WTC11 (cell line): Measurements from ENCODE around the gene TAPT1. TPM values are rescaled to one million over a fixed set of nuclear protein-coding genes. Genes with fewer than 3 reads are reported as not detected.

Experiments
- ATAC-seq: fragments of 200-7000 bp; cut with Tn5 transposase; 2 replicates; pipeline ENCODE4 v1.10.0; 2021; ENCODE audit warnings: mild to moderate bottlenecking, moderate library complexity
- CTCF ChIA-PET: fragments of 300-600 bp; sonication (Branson Sonifier 250); formaldehyde crosslinking; loops from one replicate; lab custom pipeline; 2021; ENCODE audit warnings: antibody characterized with exemption; lab: Charles Lee
- POLR2A ChIA-PET: fragments of 350-600 bp; sonication (Branson Sonifier 250); formaldehyde crosslinking; loops from one replicate; lab custom pipeline; 2021; ENCODE audit warnings: antibody characterized with exemption; lab: Charles Lee
- DNase-seq: peaks from one replicate; pipeline ENCODE4 v3.0.0; 2021; ENCODE audit warnings: low spot score
- H3K27ac Mint-ChIP-seq: 2 replicates; pipeline ENCODE4 v1.8.0; 2021; ENCODE audit warnings: mixed read lengths
- H3K27me3 Mint-ChIP-seq: 2 replicates; pipeline ENCODE4 v1.8.0; 2021; ENCODE audit warnings: low read depth, mild to moderate bottlenecking, moderate library complexity, mixed read lengths
- H3K36me3 Mint-ChIP-seq: 2 replicates; pipeline ENCODE4 v1.8.0; 2021; ENCODE audit warnings: mixed read lengths
- H3K4me1 Mint-ChIP-seq: 2 replicates; pipeline ENCODE4 v1.8.0; 2022; ENCODE audit warnings: mixed read lengths
- H3K4me3 Mint-ChIP-seq: 2 replicates; pipeline ENCODE4 v1.8.0; 2021; ENCODE audit warnings: mild to moderate bottlenecking, moderate library complexity, mixed read lengths
- H3K9me3 Mint-ChIP-seq: 2 replicates; pipeline ENCODE4 v1.8.0; 2021; ENCODE audit warnings: mixed read lengths
- ATF1 ChIP-seq: sonication (generic); formaldehyde crosslinking; IDR thresholded peaks from 2 replicates; pipeline ENCODE4 v1.8.1; 2023; ENCODE audit warnings: mild to moderate bottlenecking, moderate library complexity, missing genetic modification reagents
- CREM ChIP-seq: sonication (generic); formaldehyde crosslinking; IDR thresholded peaks from 2 replicates; pipeline ENCODE4 v1.8.1; 2022; ENCODE audit warnings: mild to moderate bottlenecking, missing genetic modification reagents, moderate library complexity
- ELF4 ChIP-seq: sonication (generic); formaldehyde crosslinking; IDR thresholded peaks from 2 replicates; pipeline ENCODE4 v1.8.1; 2022; ENCODE audit warnings: low read depth, mild to moderate bottlenecking, moderate library complexity, missing genetic modification reagents
- GTF2I ChIP-seq: fragments of 250-450 bp; sonication (Bioruptor Pico); conservative IDR thresholded peaks from 2 replicates; pipeline ENCODE4 v1.4.0; 2021; ENCODE audit warnings: mild to moderate bottlenecking
- HMGA2 ChIP-seq: fragments of 250-450 bp; sonication (Bioruptor Pico); IDR thresholded peaks from 2 replicates; pipeline ENCODE4 v1.4.0; 2021; ENCODE audit warnings: mild to moderate bottlenecking, moderate library complexity
- NR2C2 ChIP-seq: sonication (generic); formaldehyde crosslinking; IDR thresholded peaks from 2 replicates; pipeline ENCODE4 v1.8.0; 2022; ENCODE audit warnings: mild to moderate bottlenecking, missing genetic modification reagents
- TEAD1 ChIP-seq: sonication (generic); formaldehyde crosslinking; IDR thresholded peaks from 2 replicates; pipeline ENCODE4 v1.8.0; 2022; ENCODE audit warnings: mild to moderate bottlenecking, missing genetic modification reagents
- ZNF121 ChIP-seq: sonication (generic); formaldehyde crosslinking; IDR thresholded peaks from 2 replicates; pipeline ENCODE4 v1.8.0; 2023; ENCODE audit warnings: missing genetic modification reagents
- ZNF219 ChIP-seq: sonication (generic); formaldehyde crosslinking; IDR thresholded peaks from 2 replicates; pipeline ENCODE4 v1.8.0; 2023; ENCODE audit warnings: missing genetic modification reagents, mild to moderate bottlenecking, borderline replicate concordance
- total RNA-seq: library from RNA; stranded (reverse); gene quantifications from 3 replicates; pipeline ENCODE4 v1.2.3, GENCODE V29; 2021
- TF ChIP-seq, protein P1 (sequence below): fragments of 250-450 bp; sonication (Bioruptor Pico); IDR thresholded peaks from 2 replicates; pipeline ENCODE4 v1.9.0; 2021; ENCODE audit warnings: mild to moderate bottlenecking, borderline replicate concordance
- TF ChIP-seq, protein P2 (sequence below): sonication (generic); formaldehyde crosslinking; conservative IDR thresholded peaks from 2 replicates; pipeline ENCODE4 v1.8.1; 2022; ENCODE audit warnings: mild to moderate bottlenecking, missing genetic modification reagents
- TF ChIP-seq, protein P3 (sequence below): sonication (generic); formaldehyde crosslinking; IDR thresholded peaks from 2 replicates; pipeline ENCODE4 v1.8.1; 2023; ENCODE audit warnings: mild to moderate bottlenecking, missing genetic modification reagents
- TF ChIP-seq, protein P4 (sequence below): sonication (generic); formaldehyde crosslinking; conservative IDR thresholded peaks from 2 replicates; pipeline ENCODE4 v1.8.1; 2023; ENCODE audit warnings: mild to moderate bottlenecking, low read depth, missing genetic modification reagents, moderate library complexity
- TF ChIP-seq, protein P5 (sequence below): fragments of 250-450 bp; sonication (Bioruptor Pico); IDR thresholded peaks from 2 replicates; pipeline ENCODE4 v1.9.0; 2021; ENCODE audit warnings: moderate library complexity, mild to moderate bottlenecking, inconsistent platforms, borderline replicate concordance
- TF ChIP-seq, protein P6 (sequence below): sonication (generic); formaldehyde crosslinking; IDR thresholded peaks from 2 replicates; pipeline ENCODE4 v1.8.1; 2022; ENCODE audit warnings: mild to moderate bottlenecking, moderate library complexity, missing genetic modification reagents

Gene TAPT1
- total RNA-seq, 1 experiment from 2014 or later = 12.4 TPM

DNA sequence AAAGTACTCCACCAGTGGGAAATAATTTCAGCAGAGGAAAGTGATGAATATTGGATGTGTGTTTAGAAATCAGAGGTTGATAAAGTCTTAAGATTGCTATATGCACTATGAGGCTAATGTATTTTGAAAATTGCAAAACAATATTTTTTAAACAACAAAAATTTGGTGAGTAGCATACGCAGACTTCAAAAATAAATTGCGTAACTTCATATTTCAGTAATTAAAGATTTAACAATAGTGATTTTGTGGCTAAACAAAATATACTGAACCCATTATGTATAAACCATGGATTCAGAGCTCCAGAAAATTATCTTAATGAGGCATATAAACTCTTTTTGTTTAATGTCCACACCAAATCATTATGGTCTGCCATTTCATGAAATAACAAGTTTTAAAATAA lies 3.3 kb upstream of the TAPT1 start:
- H3K9me3 Mint-ChIP-seq = no peaks in the 10 kb centered on the region
- H3K27me3 Mint-ChIP-seq = no peaks in the 10 kb centered on the region
- CTCF ChIA-PET = interaction anchor here (1.3 kb wide), 1 partner anchor 24 kb away, joined by 3 read pairs; no protein-coding TSS in a partner anchor

DNA sequence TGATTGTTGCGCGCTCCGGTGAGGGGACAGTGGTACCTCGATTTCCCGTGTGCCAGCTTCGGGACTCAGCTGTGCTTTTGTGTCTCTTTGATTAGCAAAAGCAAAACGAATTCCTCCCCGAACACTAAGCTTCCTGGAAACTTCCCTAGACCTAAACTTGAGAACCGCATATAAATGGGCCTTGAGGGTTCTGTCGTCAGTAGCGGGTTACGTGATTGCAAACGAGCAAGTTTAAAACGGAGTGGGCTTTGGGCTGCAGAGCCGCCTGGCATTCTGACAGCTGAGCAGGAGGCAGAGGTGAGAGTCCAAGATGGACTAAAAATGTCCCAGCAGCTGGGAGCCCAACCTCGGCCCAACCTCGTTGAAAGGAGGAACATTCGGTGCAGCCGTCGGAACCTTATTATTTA lies 1.2 kb upstream of the TAPT1 start:
- peaks cover 59% of the 10 kb centered on the region for H3K4me1 Mint-ChIP-seq
- no peaks in the 10 kb centered on the region for H3K27me3 Mint-ChIP-seq
- no peak for ATAC-seq
- POLR2A ChIA-PET = interaction anchor here (0.6 to 1.4 kb wide), 4 partner anchors 18 to 197 kb away, joined by 3 to 4 read pairs (median 3); no protein-coding TSS in a partner anchor
- CTCF ChIA-PET = interaction anchor here (0.8 kb wide), 1 partner anchor 144 kb away, joined by 3 read pairs; no protein-coding TSS in a partner anchor
- peak overlapping the region; percentile 99 for H3K27ac Mint-ChIP-seq
- no peaks in the 10 kb centered on the region for H3K9me3 Mint-ChIP-seq
- DNase-seq = no peak
- no peaks in the 10 kb centered on the region for H3K36me3 Mint-ChIP-seq
- H3K4me3 Mint-ChIP-seq = peak overlapping the region; percentile 95
- TF ChIP-seq HMGA2 (CRISPR knock-in tag) = no peak
- TF ChIP-seq ATF1 (CRISPR knock-in tag) = no peak
- TF ChIP-seq, protein P1, sequence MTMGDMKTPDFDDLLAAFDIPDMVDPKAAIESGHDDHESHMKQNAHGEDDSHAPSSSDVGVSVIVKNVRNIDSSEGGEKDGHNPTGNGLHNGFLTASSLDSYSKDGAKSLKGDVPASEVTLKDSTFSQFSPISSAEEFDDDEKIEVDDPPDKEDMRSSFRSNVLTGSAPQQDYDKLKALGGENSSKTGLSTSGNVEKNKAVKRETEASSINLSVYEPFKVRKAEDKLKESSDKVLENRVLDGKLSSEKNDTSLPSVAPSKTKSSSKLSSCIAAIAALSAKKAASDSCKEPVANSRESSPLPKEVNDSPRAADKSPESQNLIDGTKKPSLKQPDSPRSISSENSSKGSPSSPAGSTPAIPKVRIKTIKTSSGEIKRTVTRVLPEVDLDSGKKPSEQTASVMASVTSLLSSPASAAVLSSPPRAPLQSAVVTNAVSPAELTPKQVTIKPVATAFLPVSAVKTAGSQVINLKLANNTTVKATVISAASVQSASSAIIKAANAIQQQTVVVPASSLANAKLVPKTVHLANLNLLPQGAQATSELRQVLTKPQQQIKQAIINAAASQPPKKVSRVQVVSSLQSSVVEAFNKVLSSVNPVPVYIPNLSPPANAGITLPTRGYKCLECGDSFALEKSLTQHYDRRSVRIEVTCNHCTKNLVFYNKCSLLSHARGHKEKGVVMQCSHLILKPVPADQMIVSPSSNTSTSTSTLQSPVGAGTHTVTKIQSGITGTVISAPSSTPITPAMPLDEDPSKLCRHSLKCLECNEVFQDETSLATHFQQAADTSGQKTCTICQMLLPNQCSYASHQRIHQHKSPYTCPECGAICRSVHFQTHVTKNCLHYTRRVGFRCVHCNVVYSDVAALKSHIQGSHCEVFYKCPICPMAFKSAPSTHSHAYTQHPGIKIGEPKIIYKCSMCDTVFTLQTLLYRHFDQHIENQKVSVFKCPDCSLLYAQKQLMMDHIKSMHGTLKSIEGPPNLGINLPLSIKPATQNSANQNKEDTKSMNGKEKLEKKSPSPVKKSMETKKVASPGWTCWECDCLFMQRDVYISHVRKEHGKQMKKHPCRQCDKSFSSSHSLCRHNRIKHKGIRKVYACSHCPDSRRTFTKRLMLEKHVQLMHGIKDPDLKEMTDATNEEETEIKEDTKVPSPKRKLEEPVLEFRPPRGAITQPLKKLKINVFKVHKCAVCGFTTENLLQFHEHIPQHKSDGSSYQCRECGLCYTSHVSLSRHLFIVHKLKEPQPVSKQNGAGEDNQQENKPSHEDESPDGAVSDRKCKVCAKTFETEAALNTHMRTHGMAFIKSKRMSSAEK = no peak
- 0 out of 2 replicates have a peak, but pooled peaks have one; percentile 4 for TF ChIP-seq TEAD1 (CRISPR knock-in tag)
- TF ChIP-seq GTF2I (CRISPR knock-in tag) = no peak
- TF ChIP-seq, protein P2, sequence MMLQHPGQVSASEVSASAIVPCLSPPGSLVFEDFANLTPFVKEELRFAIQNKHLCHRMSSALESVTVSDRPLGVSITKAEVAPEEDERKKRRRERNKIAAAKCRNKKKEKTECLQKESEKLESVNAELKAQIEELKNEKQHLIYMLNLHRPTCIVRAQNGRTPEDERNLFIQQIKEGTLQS = no peak
- no peak for TF ChIP-seq ZNF219 (CRISPR knock-in tag)

More for the DNA sequence above, 3.3 kb upstream of the TAPT1 start:
- DNase-seq (no peak), ATAC-seq (no peak)
- H3K4me3 Mint-ChIP-seq = no peak overlapping the region
- no peaks in the 10 kb centered on the region for H3K36me3 Mint-ChIP-seq
- TF ChIP-seq ZNF219 (CRISPR knock-in tag) = no peak
- TF ChIP-seq CREM (CRISPR knock-in tag) = no peak
- no peak for TF ChIP-seq NR2C2 (CRISPR knock-in tag)
- TF ChIP-seq ELF4 (CRISPR knock-in tag) = no peak
- TF ChIP-seq, protein P3, sequence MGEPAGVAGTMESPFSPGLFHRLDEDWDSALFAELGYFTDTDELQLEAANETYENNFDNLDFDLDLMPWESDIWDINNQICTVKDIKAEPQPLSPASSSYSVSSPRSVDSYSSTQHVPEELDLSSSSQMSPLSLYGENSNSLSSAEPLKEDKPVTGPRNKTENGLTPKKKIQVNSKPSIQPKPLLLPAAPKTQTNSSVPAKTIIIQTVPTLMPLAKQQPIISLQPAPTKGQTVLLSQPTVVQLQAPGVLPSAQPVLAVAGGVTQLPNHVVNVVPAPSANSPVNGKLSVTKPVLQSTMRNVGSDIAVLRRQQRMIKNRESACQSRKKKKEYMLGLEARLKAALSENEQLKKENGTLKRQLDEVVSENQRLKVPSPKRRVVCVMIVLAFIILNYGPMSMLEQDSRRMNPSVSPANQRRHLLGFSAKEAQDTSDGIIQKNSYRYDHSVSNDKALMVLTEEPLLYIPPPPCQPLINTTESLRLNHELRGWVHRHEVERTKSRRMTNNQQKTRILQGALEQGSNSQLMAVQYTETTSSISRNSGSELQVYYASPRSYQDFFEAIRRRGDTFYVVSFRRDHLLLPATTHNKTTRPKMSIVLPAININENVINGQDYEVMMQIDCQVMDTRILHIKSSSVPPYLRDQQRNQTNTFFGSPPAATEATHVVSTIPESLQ = no peak
- no peak for TF ChIP-seq ZNF121 (CRISPR knock-in tag)
- TF ChIP-seq, protein P4, sequence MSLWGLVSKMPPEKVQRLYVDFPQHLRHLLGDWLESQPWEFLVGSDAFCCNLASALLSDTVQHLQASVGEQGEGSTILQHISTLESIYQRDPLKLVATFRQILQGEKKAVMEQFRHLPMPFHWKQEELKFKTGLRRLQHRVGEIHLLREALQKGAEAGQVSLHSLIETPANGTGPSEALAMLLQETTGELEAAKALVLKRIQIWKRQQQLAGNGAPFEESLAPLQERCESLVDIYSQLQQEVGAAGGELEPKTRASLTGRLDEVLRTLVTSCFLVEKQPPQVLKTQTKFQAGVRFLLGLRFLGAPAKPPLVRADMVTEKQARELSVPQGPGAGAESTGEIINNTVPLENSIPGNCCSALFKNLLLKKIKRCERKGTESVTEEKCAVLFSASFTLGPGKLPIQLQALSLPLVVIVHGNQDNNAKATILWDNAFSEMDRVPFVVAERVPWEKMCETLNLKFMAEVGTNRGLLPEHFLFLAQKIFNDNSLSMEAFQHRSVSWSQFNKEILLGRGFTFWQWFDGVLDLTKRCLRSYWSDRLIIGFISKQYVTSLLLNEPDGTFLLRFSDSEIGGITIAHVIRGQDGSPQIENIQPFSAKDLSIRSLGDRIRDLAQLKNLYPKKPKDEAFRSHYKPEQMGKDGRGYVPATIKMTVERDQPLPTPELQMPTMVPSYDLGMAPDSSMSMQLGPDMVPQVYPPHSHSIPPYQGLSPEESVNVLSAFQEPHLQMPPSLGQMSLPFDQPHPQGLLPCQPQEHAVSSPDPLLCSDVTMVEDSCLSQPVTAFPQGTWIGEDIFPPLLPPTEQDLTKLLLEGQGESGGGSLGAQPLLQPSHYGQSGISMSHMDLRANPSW = no peak
- TF ChIP-seq, protein P5, sequence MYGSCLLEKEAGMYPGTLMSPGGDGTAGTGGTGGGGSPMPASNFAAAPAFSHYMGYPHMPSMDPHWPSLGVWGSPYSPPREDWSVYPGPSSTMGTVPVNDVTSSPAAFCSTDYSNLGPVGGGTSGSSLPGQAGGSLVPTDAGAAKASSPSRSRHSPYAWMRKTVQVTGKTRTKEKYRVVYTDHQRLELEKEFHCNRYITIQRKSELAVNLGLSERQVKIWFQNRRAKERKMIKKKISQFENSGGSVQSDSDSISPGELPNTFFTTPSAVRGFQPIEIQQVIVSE = no peak
- TF ChIP-seq, protein P6, sequence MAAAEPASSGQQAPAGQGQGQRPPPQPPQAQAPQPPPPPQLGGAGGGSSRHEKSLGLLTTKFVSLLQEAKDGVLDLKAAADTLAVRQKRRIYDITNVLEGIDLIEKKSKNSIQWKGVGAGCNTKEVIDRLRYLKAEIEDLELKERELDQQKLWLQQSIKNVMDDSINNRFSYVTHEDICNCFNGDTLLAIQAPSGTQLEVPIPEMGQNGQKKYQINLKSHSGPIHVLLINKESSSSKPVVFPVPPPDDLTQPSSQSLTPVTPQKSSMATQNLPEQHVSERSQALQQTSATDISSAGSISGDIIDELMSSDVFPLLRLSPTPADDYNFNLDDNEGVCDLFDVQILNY = no peak
- TF ChIP-seq, all 79 proteins: peak for 0
- POLR2A ChIA-PET = no interaction called here
- peaks cover 41% of the 10 kb centered on the region for H3K4me1 Mint-ChIP-seq
- no peak overlapping the region for H3K27ac Mint-ChIP-seq
